HEK293 (cell line): Measurements from ENCODE around the gene LMAN1L.

Experiments
- EGR2 ChIP-seq: fragments of 450-650 bp; formaldehyde crosslinking; IDR thresholded peaks from 2 replicates; pipeline ENCODE4 v1.5.1; 2016; ENCODE audit warnings: low read depth, missing biosample characterization, missing genetic modification characterization
- GLIS1 ChIP-seq: fragments of 450-650 bp; formaldehyde crosslinking; IDR thresholded peaks from 2 replicates; pipeline ENCODE4 v1.5.1; 2016; ENCODE audit warnings: missing biosample characterization, missing genetic modification characterization
- SP7 ChIP-seq: fragments of 450-650 bp; formaldehyde crosslinking; IDR thresholded peaks from 2 replicates; pipeline ENCODE4 v1.5.1; 2016; ENCODE audit warnings: missing biosample characterization, missing genetic modification characterization
- TRIM28 ChIP-seq: IDR thresholded peaks from 2 replicates; pipeline ENCODE4 v1.6.1; 2011; ENCODE audit warnings: low read length, control low read depth, borderline replicate concordance
- WT1 ChIP-seq: fragments of 450-650 bp; formaldehyde crosslinking; IDR thresholded peaks from 2 replicates; pipeline ENCODE4 v1.5.1; 2016; ENCODE audit warnings: missing biosample characterization, missing genetic modification characterization
- ZBTB17 ChIP-seq: fragments of 450-650 bp; formaldehyde crosslinking; IDR thresholded peaks from 2 replicates; pipeline ENCODE4 v1.5.1; 2016; ENCODE audit warnings: missing biosample characterization, missing genetic modification characterization
- ZBTB20 ChIP-seq: fragments of 450-650 bp; formaldehyde crosslinking; IDR thresholded peaks from 2 replicates; pipeline ENCODE4 v1.5.1; 2016; ENCODE audit warnings: missing biosample characterization, missing genetic modification characterization
- ZBTB6 ChIP-seq: fragments of 450-650 bp; formaldehyde crosslinking; IDR thresholded peaks from 2 replicates; pipeline ENCODE4 v1.5.1; 2017; ENCODE audit warnings: missing biosample characterization, missing genetic modification characterization
- ZEB2 ChIP-seq: fragments of 450-650 bp; formaldehyde crosslinking; IDR thresholded peaks from 2 replicates; pipeline ENCODE4 v1.5.1; 2016; ENCODE audit warnings: missing biosample characterization, missing genetic modification characterization
- ZFP41 ChIP-seq: fragments of 450-650 bp; formaldehyde crosslinking; IDR thresholded peaks from 2 replicates; pipeline ENCODE4 v1.5.1; 2016; ENCODE audit warnings: missing biosample characterization, missing genetic modification characterization, borderline replicate concordance
- ZNF114 ChIP-seq: fragments of 450-650 bp; formaldehyde crosslinking; IDR thresholded peaks from 2 replicates; pipeline ENCODE4 v1.5.0; 2017; ENCODE audit warnings: missing biosample characterization, missing genetic modification characterization
- ZNF132 ChIP-seq: fragments of 450-650 bp; formaldehyde crosslinking; IDR thresholded peaks from 2 replicates; pipeline ENCODE4 v1.5.1; 2017; ENCODE audit warnings: missing biosample characterization, missing genetic modification characterization, borderline replicate concordance
- ZNF155 ChIP-seq: fragments of 450-650 bp; formaldehyde crosslinking; IDR thresholded peaks from 2 replicates; pipeline ENCODE4 v1.5.1; 2016; ENCODE audit warnings: missing biosample characterization, missing genetic modification characterization
- ZNF174 ChIP-seq: fragments of 450-650 bp; formaldehyde crosslinking; IDR thresholded peaks from 2 replicates; pipeline ENCODE4 v1.5.0; 2017; ENCODE audit warnings: missing biosample characterization, mild to moderate bottlenecking, missing genetic modification characterization
- ZNF362 ChIP-seq: fragments of 450-650 bp; formaldehyde crosslinking; IDR thresholded peaks from 2 replicates; pipeline ENCODE4 v1.5.1; 2016; ENCODE audit warnings: missing biosample characterization, missing genetic modification characterization
- ZNF514 ChIP-seq: fragments of 450-650 bp; formaldehyde crosslinking; IDR thresholded peaks from 2 replicates; pipeline ENCODE4 v1.5.1; 2016; ENCODE audit warnings: missing biosample characterization, missing genetic modification characterization
- ZNF529 ChIP-seq: fragments of 450-650 bp; formaldehyde crosslinking; IDR thresholded peaks from 2 replicates; pipeline ENCODE4 v1.5.1; 2017; ENCODE audit warnings: missing genetic modification characterization, missing biosample characterization; ENCODE audit not compliant: insufficient replicate concordance
- ZNF561 ChIP-seq: fragments of 450-650 bp; IDR thresholded peaks from 2 replicates; pipeline ENCODE4 v1.5.1; 2018; ENCODE audit warnings: missing biosample characterization, missing genetic modification characterization, borderline replicate concordance
- ZNF76 ChIP-seq: fragments of 450-650 bp; formaldehyde crosslinking; IDR thresholded peaks from 2 replicates; pipeline ENCODE4; 2016; ENCODE audit warnings: low read depth, missing biosample characterization, missing genetic modification characterization, borderline replicate concordance
- ZNF785 ChIP-seq: fragments of 450-650 bp; formaldehyde crosslinking; IDR thresholded peaks from 2 replicates; pipeline ENCODE4 v1.5.1; 2016; ENCODE audit warnings: missing biosample characterization, missing genetic modification characterization
- ZNF791 ChIP-seq: fragments of 450-650 bp; formaldehyde crosslinking; IDR thresholded peaks from 2 replicates; pipeline ENCODE4 v1.5.1; 2016; ENCODE audit warnings: missing biosample characterization, missing genetic modification characterization
- ZSCAN5A ChIP-seq: fragments of 450-650 bp; formaldehyde crosslinking; IDR thresholded peaks from 2 replicates; pipeline ENCODE4 v1.5.1; 2016; ENCODE audit warnings: missing biosample characterization, missing genetic modification characterization
- TF ChIP-seq, protein P1 (sequence below): fragments of 450-650 bp; formaldehyde crosslinking; IDR thresholded peaks from 2 replicates; pipeline ENCODE4 v1.5.1; 2016; ENCODE audit warnings: missing biosample characterization, missing genetic modification characterization
- TF ChIP-seq, protein P2 (sequence below): fragments of 450-650 bp; formaldehyde crosslinking; IDR thresholded peaks from 2 replicates; pipeline ENCODE4 v1.5.1; 2016; ENCODE audit warnings: missing biosample characterization, missing genetic modification characterization

LMAN1L gene

GRCh38 chr15:74823324-74823723 is 10.7 kb downstream of the LMAN1L start (continued):
- TF ChIP-seq GLIS1 (tag by site-specific recombination) (0 out of 2 replicates have a peak, but pooled peaks have one; percentile 24), ZNF561 (tag by site-specific recombination) (no peak), EGR2 (tag by site-specific recombination) (no peak), ZBTB20 (peak; percentile 16; the same call in 1 of the 2 replicates), TRIM28 (no peak), ZNF529 (tag by site-specific recombination) (no peak), ZBTB6 (tag by site-specific recombination) (no peak), ZBTB17 (tag by site-specific recombination) (peak; percentile 36; the same call in 1 of the 2 replicates), ZNF155 (tag by site-specific recombination) (no peak), ZFP41 (tag by site-specific recombination) (no peak), ZNF114 (no peak), ZNF174 (no peak), SP7 (0 out of 2 replicates have a peak, but pooled peaks have one; percentile 21), ZEB2 (tag by site-specific recombination) (no peak), ZNF785 (tag by site-specific recombination) (no peak), ZNF76 (tag by site-specific recombination) (no peak), WT1 (tag by site-specific recombination) (no peak), ZSCAN5A (tag by site-specific recombination) (no peak), ZNF514 (tag by site-specific recombination) (no peak), ZNF132 (tag by site-specific recombination) (no peak), ZNF362 (tag by site-specific recombination) (no peak), ZNF791 (tag by site-specific recombination) (no peak)
- TF ChIP-seq, protein P1, sequence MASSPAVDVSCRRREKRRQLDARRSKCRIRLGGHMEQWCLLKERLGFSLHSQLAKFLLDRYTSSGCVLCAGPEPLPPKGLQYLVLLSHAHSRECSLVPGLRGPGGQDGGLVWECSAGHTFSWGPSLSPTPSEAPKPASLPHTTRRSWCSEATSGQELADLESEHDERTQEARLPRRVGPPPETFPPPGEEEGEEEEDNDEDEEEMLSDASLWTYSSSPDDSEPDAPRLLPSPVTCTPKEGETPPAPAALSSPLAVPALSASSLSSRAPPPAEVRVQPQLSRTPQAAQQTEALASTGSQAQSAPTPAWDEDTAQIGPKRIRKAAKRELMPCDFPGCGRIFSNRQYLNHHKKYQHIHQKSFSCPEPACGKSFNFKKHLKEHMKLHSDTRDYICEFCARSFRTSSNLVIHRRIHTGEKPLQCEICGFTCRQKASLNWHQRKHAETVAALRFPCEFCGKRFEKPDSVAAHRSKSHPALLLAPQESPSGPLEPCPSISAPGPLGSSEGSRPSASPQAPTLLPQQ (tag by site-specific recombination): no peak
- TF ChIP-seq, protein P2, sequence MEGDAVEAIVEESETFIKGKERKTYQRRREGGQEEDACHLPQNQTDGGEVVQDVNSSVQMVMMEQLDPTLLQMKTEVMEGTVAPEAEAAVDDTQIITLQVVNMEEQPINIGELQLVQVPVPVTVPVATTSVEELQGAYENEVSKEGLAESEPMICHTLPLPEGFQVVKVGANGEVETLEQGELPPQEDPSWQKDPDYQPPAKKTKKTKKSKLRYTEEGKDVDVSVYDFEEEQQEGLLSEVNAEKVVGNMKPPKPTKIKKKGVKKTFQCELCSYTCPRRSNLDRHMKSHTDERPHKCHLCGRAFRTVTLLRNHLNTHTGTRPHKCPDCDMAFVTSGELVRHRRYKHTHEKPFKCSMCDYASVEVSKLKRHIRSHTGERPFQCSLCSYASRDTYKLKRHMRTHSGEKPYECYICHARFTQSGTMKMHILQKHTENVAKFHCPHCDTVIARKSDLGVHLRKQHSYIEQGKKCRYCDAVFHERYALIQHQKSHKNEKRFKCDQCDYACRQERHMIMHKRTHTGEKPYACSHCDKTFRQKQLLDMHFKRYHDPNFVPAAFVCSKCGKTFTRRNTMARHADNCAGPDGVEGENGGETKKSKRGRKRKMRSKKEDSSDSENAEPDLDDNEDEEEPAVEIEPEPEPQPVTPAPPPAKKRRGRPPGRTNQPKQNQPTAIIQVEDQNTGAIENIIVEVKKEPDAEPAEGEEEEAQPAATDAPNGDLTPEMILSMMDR (tag by site-specific recombination): no peak
